Activated T-helper 2 cell treated with anti-CD3 and anti-CD28 coated beads, Interferon-gamma antibody, Interleukin-2, Interleukin-4, amounts not matched to agents 10 μg/mL and 5 μg/mL and 100 μg/mL, durations not matched to agents 14 hours and 24 hours and 36 hours (primary cell): ENCODE data around the gene SF3A1. TPM values are rescaled to one million over a fixed set of nuclear protein-coding genes. Genes with fewer than 3 reads are reported as not detected.
A peak's percentile ranks its signal among the peaks of the same experiment; 100 is the strongest.

Experiments used
- DNase-seq: peaks from one replicate; pipeline ENCODE4 v3.0.0; 2021; ENCODE audit warnings: low spot score
- H3K27ac Mint-ChIP-seq: one replicate; pipeline ENCODE4 v1.8.0; 2021; ENCODE audit warnings: mixed read lengths
- H3K27me3 Mint-ChIP-seq: one replicate; pipeline ENCODE4 v1.8.0; 2021; ENCODE audit warnings: low read depth, mixed read lengths
- H3K36me3 Mint-ChIP-seq: one replicate; pipeline ENCODE4 v1.8.0; 2021; ENCODE audit warnings: low read depth, mixed read lengths
- H3K4me1 Mint-ChIP-seq: one replicate; pipeline ENCODE4 v1.8.0; 2021; ENCODE audit warnings: low read depth, mixed read lengths
- H3K4me3 Mint-ChIP-seq: one replicate; pipeline ENCODE4 v1.8.0; 2021; ENCODE audit warnings: low read depth, mild to moderate bottlenecking, moderate library complexity, mixed read lengths
- H3K9me3 Mint-ChIP-seq: one replicate; pipeline ENCODE4 v1.8.0; 2021; ENCODE audit warnings: mixed read lengths
- intact Hi-C: fragments of 100-400 bp; cut with micrococcal nuclease; formaldehyde crosslinking; loops from one replicate; pipeline ENCODE4 v1.15.1; 2023
- total RNA-seq: library from RNA; stranded (reverse); gene quantifications from 2 replicates; pipeline ENCODE4 v1.2.3, GENCODE V29; 2022

Gene SF3A1
- total RNA-seq, 1 donor from 2014 or later = 325 TPM

- Mint-ChIP-seq H3K4me3 (peak overlapping the region; percentile 4), H3K36me3 (peaks cover 56% of the 10 kb centered on the region), H3K27ac (peak overlapping the region; percentile 90), H3K4me1 (peaks cover 70% of the 10 kb centered on the region), H3K9me3 (no peaks in the 10 kb centered on the region), H3K27me3 (no peaks in the 10 kb centered on the region)
- DNase-seq = no peak
- intact Hi-C loops = no loop called here
These were observed 54.5 kb downstream of the SF3A1 start for GRCh38 chr22:30301995-30302809.

DNA sequence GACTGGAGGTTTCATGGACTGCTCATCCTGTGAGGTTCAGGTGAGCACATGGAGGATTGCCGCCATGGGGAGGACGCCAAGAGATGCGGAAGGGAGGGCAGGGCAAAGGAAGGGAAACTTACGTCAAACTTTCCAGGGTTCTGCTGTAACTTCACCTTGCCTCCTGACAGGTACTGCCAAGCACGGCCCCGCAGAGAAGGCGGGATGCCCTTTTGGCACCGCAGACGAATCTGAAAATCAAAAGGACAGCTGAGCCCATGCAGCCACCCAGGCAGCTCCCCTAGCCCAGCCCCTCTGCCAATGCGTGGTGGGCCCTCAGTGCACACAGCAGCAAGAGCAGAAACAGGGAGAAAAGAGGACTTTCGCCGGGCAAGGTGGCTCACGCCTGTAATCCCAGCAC, 57.4 kb downstream of the SF3A1 start:
- DNase-seq = no peak
- H3K27me3 Mint-ChIP-seq = no peaks in the 10 kb centered on the region
- intact Hi-C loops = no loop called here
- peaks cover 50% of the 10 kb centered on the region for H3K4me1 Mint-ChIP-seq
- no peak overlapping the region for H3K4me3 Mint-ChIP-seq
- peaks cover 70% of the 10 kb centered on the region for H3K36me3 Mint-ChIP-seq
- H3K27ac Mint-ChIP-seq = no peak overlapping the region
- H3K9me3 Mint-ChIP-seq = no peaks in the 10 kb centered on the region

GRCh38 chr22:30297991-30298701, 58.5 kb downstream of the SF3A1 start:
- intact Hi-C loops = no loop called here
- H3K27ac Mint-ChIP-seq = no peak overlapping the region
- no peaks in the 10 kb centered on the region for H3K27me3 Mint-ChIP-seq
- peaks cover 72% of the 10 kb centered on the region for H3K36me3 Mint-ChIP-seq
- peaks cover 38% of the 10 kb centered on the region for H3K4me1 Mint-ChIP-seq
- DNase-seq = no peak
- H3K4me3 Mint-ChIP-seq = no peak overlapping the region
- no peaks in the 10 kb centered on the region for H3K9me3 Mint-ChIP-seq

DNA sequence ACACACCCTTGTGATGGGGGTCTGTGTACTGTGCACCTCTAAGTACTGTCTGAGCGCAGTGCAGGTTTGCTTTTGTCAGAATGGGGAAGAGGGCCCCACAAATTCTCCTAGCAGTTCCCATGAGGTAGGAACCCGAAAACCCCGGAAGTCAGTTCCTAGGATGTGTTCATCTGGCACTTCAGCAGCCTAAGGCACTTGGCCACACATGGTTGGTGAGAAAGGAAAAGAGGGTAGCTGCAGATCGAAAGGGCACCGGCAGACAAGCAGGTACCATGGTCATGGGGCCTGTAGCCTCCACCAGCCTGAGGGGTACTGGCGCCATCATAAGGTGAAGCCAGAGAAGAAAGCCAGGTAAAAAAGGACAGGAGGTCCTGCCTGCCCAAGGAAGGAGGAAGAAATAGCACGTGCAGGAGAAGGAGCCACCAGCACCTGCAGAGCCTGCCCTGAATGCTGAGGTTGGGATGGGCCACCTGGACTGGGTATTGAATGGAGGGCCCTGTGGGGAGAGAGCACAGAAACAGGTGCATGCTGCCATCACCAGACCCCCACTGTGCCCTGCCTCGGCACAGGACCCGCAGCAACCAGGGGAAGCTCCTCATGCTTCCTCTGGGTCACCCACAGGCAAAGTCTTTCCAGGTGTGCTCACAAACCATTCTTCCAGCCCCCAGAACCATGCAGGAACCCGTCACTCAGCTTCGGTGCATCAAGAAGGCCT, 59.3 kb downstream of the SF3A1 start:
- Mint-ChIP-seq H3K27ac (peak overlapping the region; percentile 7), H3K9me3 (no peaks in the 10 kb centered on the region), H3K27me3 (no peaks in the 10 kb centered on the region), H3K4me1 (peaks cover 31% of the 10 kb centered on the region), H3K36me3 (peaks cover 71% of the 10 kb centered on the region), H3K4me3 (no peak overlapping the region)
- DNase-seq = no peak
- intact Hi-C loops = no loop called here

- Mint-ChIP-seq H3K4me3 (no peak overlapping the region), H3K9me3 (no peaks in the 10 kb centered on the region), H3K27ac (peak overlapping the region; percentile 52), H3K4me1 (peaks cover 25% of the 10 kb centered on the region), H3K36me3 (peaks cover 69% of the 10 kb centered on the region), H3K27me3 (no peaks in the 10 kb centered on the region)
- no peak for DNase-seq
- intact Hi-C loops = no loop called here
These were observed 59.9 kb downstream of the SF3A1 start for GRCh38 chr22:30296833-30297232.

DNA sequence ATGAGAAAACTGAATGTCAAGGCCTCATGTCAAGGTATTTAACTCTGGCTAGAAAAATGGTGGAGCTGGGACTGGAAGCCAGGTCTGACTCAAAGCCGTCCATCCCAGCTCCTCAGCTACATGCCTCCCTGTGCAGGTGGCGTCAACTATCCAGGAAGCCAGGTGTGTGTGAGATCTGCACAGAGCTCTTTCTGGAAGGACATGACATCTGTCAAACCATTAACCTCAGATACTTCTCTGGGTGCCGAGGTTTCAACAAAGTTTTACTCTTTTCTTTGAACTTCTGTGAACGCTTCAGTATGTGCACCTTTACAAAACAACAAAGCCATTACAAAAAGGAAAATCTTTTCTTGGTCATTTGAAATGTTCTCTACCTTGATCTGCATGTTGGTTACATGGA, 60.4 kb downstream of the SF3A1 start:
- intact Hi-C loops = no loop called here

GRCh38 chr22:30295576-30295975, 61.1 kb downstream of the SF3A1 start:
- Mint-ChIP-seq H3K4me3 (no peak overlapping the region), H3K27ac (no peak overlapping the region), H3K27me3 (no peaks in the 10 kb centered on the region), H3K9me3 (no peaks in the 10 kb centered on the region), H3K4me1 (peaks cover 24% of the 10 kb centered on the region), H3K36me3 (peaks cover 64% of the 10 kb centered on the region)
- DNase-seq = no peak
- intact Hi-C loops = no loop called here

More for the DNA sequence above, 60.4 kb downstream of the SF3A1 start:
- peaks cover 69% of the 10 kb centered on the region for H3K36me3 Mint-ChIP-seq
- no peaks in the 10 kb centered on the region for H3K9me3 Mint-ChIP-seq
- H3K27me3 Mint-ChIP-seq = no peaks in the 10 kb centered on the region
- H3K4me1 Mint-ChIP-seq = peaks cover 26% of the 10 kb centered on the region
- no peak overlapping the region for H3K4me3 Mint-ChIP-seq
- DNase-seq = no peak
- H3K27ac Mint-ChIP-seq = no peak overlapping the region

DNA sequence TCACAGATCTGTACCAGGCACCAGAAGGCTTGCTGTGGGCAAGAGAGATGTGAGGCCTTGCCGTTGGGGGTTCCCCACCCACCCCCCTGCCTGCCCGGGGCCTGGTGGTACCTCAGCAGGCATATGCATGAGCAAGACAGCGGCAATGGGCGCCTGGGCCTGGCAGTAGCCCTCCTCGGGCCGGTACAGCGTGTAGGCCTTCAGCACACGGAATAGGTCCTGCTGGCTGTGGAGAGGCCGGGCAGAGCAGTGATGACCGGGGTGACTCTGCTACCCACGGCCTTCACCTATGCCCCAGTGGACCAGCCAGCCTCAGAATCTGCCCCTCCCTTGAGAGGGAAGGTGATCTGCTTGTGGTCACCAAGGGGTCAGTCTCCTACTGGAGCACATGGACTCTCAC, 61.9 kb downstream of the SF3A1 start:
- Mint-ChIP-seq H3K36me3 (peaks cover 64% of the 10 kb centered on the region), H3K9me3 (no peaks in the 10 kb centered on the region), H3K27ac (no peak overlapping the region), H3K4me3 (no peak overlapping the region), H3K27me3 (no peaks in the 10 kb centered on the region), H3K4me1 (peaks cover 31% of the 10 kb centered on the region)
- intact Hi-C loops = no loop called here
- no peak for DNase-seq

DNA sequence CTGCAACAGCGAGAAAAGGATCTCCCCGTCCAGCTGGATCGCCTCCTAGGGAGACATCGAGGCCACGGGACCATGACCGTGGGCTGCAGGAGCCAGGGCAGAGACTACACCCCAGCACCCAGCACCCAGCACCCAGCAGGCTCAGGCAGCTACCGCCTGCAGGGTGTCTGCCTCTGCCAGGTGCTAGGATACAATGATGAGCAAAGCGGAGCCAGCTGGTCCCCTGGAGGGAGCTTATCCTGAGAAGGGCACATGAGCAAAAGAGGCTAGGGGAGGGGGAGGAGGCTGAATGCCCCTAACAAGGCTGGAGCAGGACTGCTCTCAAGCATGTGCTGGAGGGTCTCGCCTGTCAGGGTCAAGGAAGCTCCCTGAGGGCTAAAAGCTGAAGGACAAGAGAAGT, 62.6 kb downstream of the SF3A1 start:
- no peak for DNase-seq
- peaks cover 60% of the 10 kb centered on the region for H3K36me3 Mint-ChIP-seq
- H3K27ac Mint-ChIP-seq = no peak overlapping the region
- intact Hi-C loops = no loop called here
- H3K4me3 Mint-ChIP-seq = no peak overlapping the region
- H3K9me3 Mint-ChIP-seq = no peaks in the 10 kb centered on the region
- peaks cover 33% of the 10 kb centered on the region for H3K4me1 Mint-ChIP-seq
- no peaks in the 10 kb centered on the region for H3K27me3 Mint-ChIP-seq

GRCh38 chr22:30293026-30293425, 63.7 kb downstream of the SF3A1 start:
- no peaks in the 10 kb centered on the region for H3K27me3 Mint-ChIP-seq
- H3K27ac Mint-ChIP-seq = no peak overlapping the region

GRCh38 chr22:30292069-30292970, 64.4 kb downstream of the SF3A1 start:
- peaks cover 45% of the 10 kb centered on the region for H3K36me3 Mint-ChIP-seq
- no peaks in the 10 kb centered on the region for H3K9me3 Mint-ChIP-seq
- intact Hi-C loops = no loop called here
- H3K27me3 Mint-ChIP-seq = no peaks in the 10 kb centered on the region
- H3K4me3 Mint-ChIP-seq = no peak overlapping the region
- DNase-seq = no peak
- H3K4me1 Mint-ChIP-seq = peaks cover 31% of the 10 kb centered on the region
- no peak overlapping the region for H3K27ac Mint-ChIP-seq

More at GRCh38 chr22:30293026-30293425, 63.7 kb downstream of the SF3A1 start:
- Mint-ChIP-seq H3K4me3 (no peak overlapping the region), H3K4me1 (peaks cover 36% of the 10 kb centered on the region), H3K9me3 (no peaks in the 10 kb centered on the region), H3K36me3 (peaks cover 50% of the 10 kb centered on the region)
- intact Hi-C loops = no loop called here
- no peak for DNase-seq
